Upper lobe of left lung (tissue), 4 donors: ENCODE results near the gene KAT6B.

Experiments used
- EP300 ChIP-seq, 4 donors: sonication (generic); formaldehyde crosslinking; IDR thresholded peaks; one replicate each; pipeline ENCODE4 v1.5.1; 2017; ENCODE audit warnings: antibody characterized with exemption in 4 of 4, control low read depth in 2 of 4
- POLR2A ChIP-seq, 4 donors: fragments of 450-650 bp; IDR thresholded peaks; one replicate each; pipeline ENCODE4 v1.5.1; 2016 to 2017; ENCODE audit warnings: antibody characterized with exemption in 4 of 4, mild to moderate bottlenecking in 2 of 4
- POLR2AphosphoS5 ChIP-seq, 2 donors: sonication (generic); formaldehyde crosslinking; IDR thresholded peaks; one replicate each; pipeline ENCODE4 v1.5.1; 2017; ENCODE audit warnings: antibody characterized with exemption in 2 of 2
- TF ChIP-seq, protein P1 (sequence below), 6 experiments: fragments of 450-650 bp in 4 of 6; fragments of 200-600 bp in 2 of 6; sonication (generic) in 2 of 6; IDR thresholded peaks; one replicate each; pipeline ENCODE4 v1.5.1; 2016 to 2019; ENCODE audit warnings: antibody characterized with exemption in 6 of 6

DNA sequence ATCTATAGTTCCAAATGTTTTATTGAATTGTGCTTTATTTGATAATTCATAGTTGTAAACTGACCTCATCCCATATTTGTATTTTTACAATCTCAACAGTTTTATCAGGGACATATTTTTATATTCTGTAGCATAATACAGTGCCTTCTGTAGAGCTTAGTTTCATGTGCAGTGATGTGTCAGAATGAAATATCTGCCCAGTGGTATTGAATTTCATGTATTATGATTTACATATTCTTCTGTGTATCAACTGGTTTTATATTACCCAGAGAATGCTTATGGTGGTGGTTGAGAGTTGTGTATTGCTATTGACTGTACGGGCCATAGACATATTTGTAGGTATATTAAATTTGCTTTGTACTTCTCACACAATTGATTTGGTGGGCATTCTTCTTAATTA lies 89.9 kb downstream of the KAT6B start:
- TF ChIP-seq POLR2AphosphoS5 (IDR thresholded peaks at IDR 0.05) (no peak), POLR2A (IDR thresholded peaks at IDR 0.05) (no peak), EP300 (IDR thresholded peaks at IDR 0.05) (no peak)
- TF ChIP-seq, protein P1, sequence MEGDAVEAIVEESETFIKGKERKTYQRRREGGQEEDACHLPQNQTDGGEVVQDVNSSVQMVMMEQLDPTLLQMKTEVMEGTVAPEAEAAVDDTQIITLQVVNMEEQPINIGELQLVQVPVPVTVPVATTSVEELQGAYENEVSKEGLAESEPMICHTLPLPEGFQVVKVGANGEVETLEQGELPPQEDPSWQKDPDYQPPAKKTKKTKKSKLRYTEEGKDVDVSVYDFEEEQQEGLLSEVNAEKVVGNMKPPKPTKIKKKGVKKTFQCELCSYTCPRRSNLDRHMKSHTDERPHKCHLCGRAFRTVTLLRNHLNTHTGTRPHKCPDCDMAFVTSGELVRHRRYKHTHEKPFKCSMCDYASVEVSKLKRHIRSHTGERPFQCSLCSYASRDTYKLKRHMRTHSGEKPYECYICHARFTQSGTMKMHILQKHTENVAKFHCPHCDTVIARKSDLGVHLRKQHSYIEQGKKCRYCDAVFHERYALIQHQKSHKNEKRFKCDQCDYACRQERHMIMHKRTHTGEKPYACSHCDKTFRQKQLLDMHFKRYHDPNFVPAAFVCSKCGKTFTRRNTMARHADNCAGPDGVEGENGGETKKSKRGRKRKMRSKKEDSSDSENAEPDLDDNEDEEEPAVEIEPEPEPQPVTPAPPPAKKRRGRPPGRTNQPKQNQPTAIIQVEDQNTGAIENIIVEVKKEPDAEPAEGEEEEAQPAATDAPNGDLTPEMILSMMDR (IDR thresholded peaks at IDR 0.05): no peak
